IMR-90 (cell line): ENCODE measurements around the gene ACAN. TPM values are rescaled to one million over a fixed set of nuclear protein-coding genes. Genes with fewer than 3 reads are reported as not detected.

ENCODE experiments used
- ATAC-seq: fragments of 200-7000 bp; cut with Tn5 transposase; 2 replicates; pipeline ENCODE4 v1.9.1; 2020; ENCODE audit warnings: low read depth, mild to moderate bottlenecking, moderate library complexity
- BruUV-seq: library from RNA; stranded (reverse); fragments of 400-500 nt; replicated peaks from 2 replicates; lab custom pipeline; 2021; lab: Mats Ljungman, UMichigan
- CTCF ChIA-PET: fragments of 300-600 bp; formaldehyde crosslinking; extraction: SDS; loops from one replicate; lab custom pipeline; 2021; ENCODE audit warnings: antibody characterized with exemption; lab: Yijun Ruan, JAX
- POLR2A ChIA-PET: fragments of 300-600 bp; sonication (Branson Sonifier 250); formaldehyde crosslinking; loops from one replicate; lab custom pipeline; 2022; ENCODE audit warnings: antibody characterized with exemption; ENCODE audit not compliant: unreplicated experiment; lab: Charles Lee
- DNase-seq: peaks from one replicate; pipeline ENCODE4 v3.0.0; 2013
- H2AFZ ChIP-seq: replicated peaks from 2 replicates; pipeline ENCODE3; 2013; ENCODE audit warnings: low read length, mild to moderate bottlenecking; ENCODE audit not compliant: poor library complexity
- H2AK5ac ChIP-seq: 2 replicates; pipeline ENCODE4 v1.6.1; 2013; ENCODE audit warnings: low read depth, low read length, inconsistent platforms
- H2AK9ac ChIP-seq: replicated peaks from 2 replicates; pipeline ENCODE3; 2013; ENCODE audit warnings: mild to moderate bottlenecking, low read depth, low read length, moderate library complexity; ENCODE audit not compliant: poor library complexity
- H2BK120ac ChIP-seq: 2 replicates; pipeline ENCODE4 v1.6.1; 2013; ENCODE audit warnings: low read depth, low read length, inconsistent platforms
- H2BK15ac ChIP-seq: 3 replicates; pipeline ENCODE4 v1.6.1; 2013; ENCODE audit warnings: low read depth, low read length, inconsistent platforms
- H2BK20ac ChIP-seq: 2 replicates; pipeline ENCODE4 v1.6.1; 2013; ENCODE audit warnings: low read depth, mild to moderate bottlenecking, inconsistent platforms, low read length, moderate library complexity
- H2BK5ac ChIP-seq: 2 replicates; pipeline ENCODE4 v1.6.1; 2013; ENCODE audit warnings: mild to moderate bottlenecking, low read depth, low read length, inconsistent platforms; ENCODE audit not compliant: poor library complexity, severe bottlenecking
- H3K14ac ChIP-seq: replicated peaks from 2 replicates; pipeline ENCODE4 v1.6.1; 2013; ENCODE audit warnings: low read depth, low read length, inconsistent platforms
- H3K18ac ChIP-seq: 2 replicates; pipeline ENCODE4 v1.6.1; 2013; ENCODE audit warnings: low read depth, low read length, control low read depth
- H3K23ac ChIP-seq: 2 replicates; pipeline ENCODE4 v1.6.1; 2013; ENCODE audit warnings: low read depth, low read length, inconsistent platforms
- H3K27ac ChIP-seq: 2 replicates; pipeline ENCODE4 v1.5.1; 2013; ENCODE audit warnings: mild to moderate bottlenecking, control low read depth, low read length; ENCODE audit not compliant: insufficient read depth
- H3K27me3 ChIP-seq: 2 replicates; pipeline ENCODE4 v1.6.1; 2013; ENCODE audit warnings: low read length; ENCODE audit not compliant: control insufficient read depth, insufficient read depth
- H3K36me3 ChIP-seq: 2 replicates; pipeline ENCODE4 v1.6.1; 2013; ENCODE audit warnings: low read length, mixed read lengths; ENCODE audit not compliant: control insufficient read depth, insufficient read depth
- H3K4ac ChIP-seq: 2 replicates; pipeline ENCODE4 v1.6.1; 2013; ENCODE audit warnings: low read depth, low read length, inconsistent platforms
- H3K4me1 ChIP-seq: 2 replicates; pipeline ENCODE4 v1.6.1; 2013; ENCODE audit warnings: low read length, mixed read lengths; ENCODE audit not compliant: control insufficient read depth, insufficient read depth
- H3K4me2 ChIP-seq: 2 replicates; pipeline ENCODE4 v1.6.1; 2013; ENCODE audit warnings: low read depth, mild to moderate bottlenecking, control low read depth, low read length, moderate library complexity
- H3K4me3 ChIP-seq: 2 replicates; pipeline ENCODE4 v1.5.1; 2013; ENCODE audit warnings: low read depth, mild to moderate bottlenecking, control low read depth, low read length, moderate library complexity; ENCODE audit not compliant: insufficient read depth
- H3K56ac ChIP-seq: 2 replicates; pipeline ENCODE4 v1.6.1; 2013; ENCODE audit warnings: low read length, inconsistent platforms; ENCODE audit not compliant: insufficient read depth; ENCODE audit errors: extremely low read depth
- H3K79me1 ChIP-seq, 2 experiments: 2 replicates each; pipeline ENCODE4 v1.6.1; 2013; ENCODE audit warnings: low read length in 2 of 2, inconsistent platforms in 1 of 2, low read depth in 1 of 2
- H3K9ac ChIP-seq: 2 replicates; pipeline ENCODE4 v1.6.1; 2013; ENCODE audit warnings: low read depth, low read length, control low read depth
- H3K9me1 ChIP-seq: 2 replicates; pipeline ENCODE4 v1.6.1; 2013; ENCODE audit warnings: low read length, inconsistent platforms; ENCODE audit not compliant: insufficient read depth
- H3K9me3 ChIP-seq: 2 replicates; pipeline ENCODE4 v1.6.1; 2013; ENCODE audit warnings: low read length; ENCODE audit not compliant: control insufficient read depth, insufficient read depth
- H4K20me1 ChIP-seq: 2 replicates; pipeline ENCODE4 v1.6.1; 2013; ENCODE audit warnings: low read length, inconsistent platforms; ENCODE audit not compliant: insufficient read depth
- H4K5ac ChIP-seq: 2 replicates; pipeline ENCODE4 v1.6.1; 2013; ENCODE audit warnings: mild to moderate bottlenecking, low read depth, low read length, control low read depth
- H4K8ac ChIP-seq, 2 experiments: 2 replicates each; pipeline ENCODE4 v1.6.1; 2013; ENCODE audit warnings: low read depth in 2 of 2, low read length in 2 of 2, control low read depth in 1 of 2, inconsistent platforms in 1 of 2
- H4K91ac ChIP-seq: 2 replicates; pipeline ENCODE4 v1.6.1; 2013; ENCODE audit warnings: low read depth, low read length, inconsistent platforms; ENCODE audit not compliant: insufficient read depth
- BHLHE40 ChIP-seq: fragments of 150-350 bp; IDR thresholded peaks from 2 replicates; pipeline ENCODE4 v1.6.1; 2016; ENCODE audit warnings: mild to moderate bottlenecking, low read depth, low read length
- CEBPB ChIP-seq: IDR thresholded peaks from 2 replicates; pipeline ENCODE4 v1.6.1; 2012; ENCODE audit warnings: low read depth, low read length, improper control_type of control experiment
- CHD1 ChIP-seq: IDR thresholded peaks from 2 replicates; pipeline ENCODE4 v1.6.1; 2012; ENCODE audit warnings: low read depth, low read length, improper control_type of control experiment
- CTCF ChIP-seq: conservative IDR thresholded peaks from 2 replicates; pipeline ENCODE4 v1.5.1; 2012; ENCODE audit warnings: mild to moderate bottlenecking, low read depth, low read length, improper control_type of control experiment
- ELK1 ChIP-seq: fragments of 150-350 bp; IDR thresholded peaks from 2 replicates; pipeline ENCODE4 v1.6.1; 2016; ENCODE audit warnings: low read depth, mild to moderate bottlenecking, low read length, moderate library complexity, borderline replicate concordance
- FOS ChIP-seq: fragments of 150-350 bp; IDR thresholded peaks from 2 replicates; pipeline ENCODE4 v1.6.1; 2016; ENCODE audit warnings: low read depth, low read length
- MAFK ChIP-seq: IDR thresholded peaks from 2 replicates; pipeline ENCODE4 v1.6.1; 2012; ENCODE audit warnings: low read depth, low read length, improper control_type of control experiment
- MAZ ChIP-seq: IDR thresholded peaks from 2 replicates; pipeline ENCODE4 v1.6.1; 2012; ENCODE audit warnings: low read depth, mild to moderate bottlenecking, low read length, improper control_type of control experiment, moderate library complexity, borderline replicate concordance
- MXI1 ChIP-seq: IDR thresholded peaks from 2 replicates; pipeline ENCODE4 v1.6.1; 2012; ENCODE audit warnings: low read depth, mild to moderate bottlenecking, low read length, moderate library complexity, borderline replicate concordance
- NFE2L2 ChIP-seq: fragments of 150-350 bp; IDR thresholded peaks from 2 replicates; pipeline ENCODE4 v1.6.1; 2016; ENCODE audit warnings: low read depth, mild to moderate bottlenecking, low read length
- POLR2A ChIP-seq: IDR thresholded peaks from 2 replicates; pipeline ENCODE4 v1.6.1; 2012; ENCODE audit warnings: mild to moderate bottlenecking, low read depth, low read length
- RAD21 ChIP-seq: IDR thresholded peaks from 2 replicates; pipeline ENCODE4 v1.6.1; 2012; ENCODE audit warnings: low read length, improper control_type of control experiment
- RCOR1 ChIP-seq: IDR thresholded peaks from 2 replicates; pipeline ENCODE4 v1.6.1; 2012; ENCODE audit warnings: mild to moderate bottlenecking, low read length, improper control_type of control experiment; ENCODE audit not compliant: insufficient replicate concordance
- RFX5 ChIP-seq: IDR thresholded peaks from 2 replicates; pipeline ENCODE4 v1.8.0; 2012; ENCODE audit warnings: low read depth, mild to moderate bottlenecking, low read length, moderate library complexity
- SMC3 ChIP-seq: fragments of 150-350 bp; IDR thresholded peaks from 2 replicates; pipeline ENCODE4 v1.6.1; 2016; ENCODE audit warnings: low read depth, mild to moderate bottlenecking, antibody characterized with exemption, low read length, moderate library complexity
- WGBS, 2 experiments: methylation state at CpG; one replicate each; pipeline versions ENCODE4 v1.1.5 to v1.1.7; 2013; ENCODE audit warnings: missing lambda C conversion rate in 2 of 2; ENCODE audit not compliant: insufficient read length in 1 of 2; ENCODE audit errors: extremely low coverage in 2 of 2; 5-methylcytosine and 5-hydroxymethylcytosine counted together
- dilution Hi-C: fragments of 300-500 bp; cut with HindIII; formaldehyde crosslinking; loops from one replicate; pipeline ENCODE4 v1.14.3; 2018; ENCODE audit warnings: low sequenced_read_pairs; ENCODE audit not compliant: unreplicated experiment
- in situ Hi-C: fragments of 300-500 bp; cut with MboI; formaldehyde crosslinking; loops from 3 replicates; pipeline ENCODE4 v1.14.3; 2019; ENCODE audit warnings: low sequenced_read_pairs, inconsistent platforms, mixed read lengths
- intact Hi-C: fragments of 100-400 bp; cut with micrococcal nuclease; formaldehyde crosslinking; loops from 2 replicates; pipeline ENCODE4 v1.10.0; 2022
- polyA plus RNA-seq, 3 experiments: library from polyadenylated mRNA; depleted of rRNA; stranded (reverse); fragments of >200 nt; gene quantifications; 2 replicates each; pipeline ENCODE4 v1.2.3, GENCODE V29; 2012; ENCODE audit warnings: low replicate concordance in 1 of 3
- total RNA-seq: library from RNA; depleted of rRNA; stranded (reverse); fragments of >200 nt; gene quantifications from 2 replicates; pipeline ENCODE4 v1.2.3, GENCODE V29; 2012
- TF ChIP-seq, protein P1 (sequence below): fragments of 150-350 bp; IDR thresholded peaks from 2 replicates; pipeline ENCODE4 v1.6.1; 2017; ENCODE audit warnings: mild to moderate bottlenecking, antibody characterized with exemption, low read length, low read depth

The ACAN gene
- total and polyA plus RNA-seq, 2 of the 4 experiments (the other 2 are of a cell fraction), result 0.54 to 0.96 TPM

GRCh38 chr15:88849376-88850072 lies 46.3 kb downstream of the ACAN start:
- TF ChIP-seq CTCF (no peak), RCOR1 (no peak), SMC3 (no peak), BHLHE40 (no peak), RFX5 (no peak), MAFK (no peak), MAZ (no peak), MXI1 (no peak), CEBPB (no peak), RAD21 (no peak), CHD1 (no peak), NFE2L2 (no peak), FOS (no peak), POLR2A (no peak), ELK1 (no peak)
- TF ChIP-seq, protein P1, sequence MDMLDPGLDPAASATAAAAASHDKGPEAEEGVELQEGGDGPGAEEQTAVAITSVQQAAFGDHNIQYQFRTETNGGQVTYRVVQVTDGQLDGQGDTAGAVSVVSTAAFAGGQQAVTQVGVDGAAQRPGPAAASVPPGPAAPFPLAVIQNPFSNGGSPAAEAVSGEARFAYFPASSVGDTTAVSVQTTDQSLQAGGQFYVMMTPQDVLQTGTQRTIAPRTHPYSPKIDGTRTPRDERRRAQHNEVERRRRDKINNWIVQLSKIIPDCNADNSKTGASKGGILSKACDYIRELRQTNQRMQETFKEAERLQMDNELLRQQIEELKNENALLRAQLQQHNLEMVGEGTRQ, result no peak
- Histone ChIP-seq H3K79me1 (no peaks in the 10 kb centered on the region), H3K27me3 (peaks cover 33% of the 10 kb centered on the region), H3K9ac (no peak overlapping the region), H2BK20ac (no peak overlapping the region), H3K18ac (no peak overlapping the region), H3K4ac (no peak overlapping the region), H3K36me3 (no peaks in the 10 kb centered on the region), H3K56ac (no peak overlapping the region), H2BK120ac (no peak overlapping the region), H3K9me1 (no peaks in the 10 kb centered on the region), H4K8ac (no peak overlapping the region), H3K14ac (no peak overlapping the region), H2BK5ac (no peak overlapping the region), H2AFZ (no peak overlapping the region), H4K20me1 (no peaks in the 10 kb centered on the region), H2AK9ac (no peak overlapping the region), H3K4me1 (no peaks in the 10 kb centered on the region), H3K4me2 (no peak overlapping the region), H2BK15ac (no peak overlapping the region), H3K23ac (no peak overlapping the region), H4K5ac (no peak overlapping the region), H3K4me3 (no peak overlapping the region), H3K27ac (no peak overlapping the region), H2AK5ac (no peak overlapping the region), H4K91ac (no peak overlapping the region), H3K9me3 (no peaks in the 10 kb centered on the region)
- ATAC-seq (no peak), DNase-seq (no peak)
- 94% methylated on average over 5 of the region's 22 CpGs; no CpG with 5 or more reads in 1 of the 2 experiments for WGBS, 2 experiments
- no TSS peak for BruUV-seq
- intact Hi-C loops (no loop called here), in situ Hi-C loops (loop anchor here (25.0 kb wide), 2 partner anchors 187 to 362 kb away; no protein-coding TSS in a partner anchor), dilution Hi-C loops (no loop called here)
- ChIA-PET POLR2A (no interaction called here), CTCF (no interaction called here)
